Stimulated activated CD4-positive, alpha-beta T cell treated with anti-CD3 and anti-CD28 coated beads, Interleukin-15, amount 100 ng/mL, for 1 hour (primary cell): ENCODE data around the gene SMIM27.
"Not testable (repeated sequence)": the region's sequence is repeated elsewhere in the genome, so short reads cannot be mapped to it uniquely, and the experiment has no call there.

Experiments
- DNase-seq, 2 donors: peaks; one replicate each; pipeline ENCODE4 v3.0.0-alpha.2; 2020; ENCODE audit warnings: low read depth in 1 of 2, low spot score in 1 of 2

Gene SMIM27

DNA sequence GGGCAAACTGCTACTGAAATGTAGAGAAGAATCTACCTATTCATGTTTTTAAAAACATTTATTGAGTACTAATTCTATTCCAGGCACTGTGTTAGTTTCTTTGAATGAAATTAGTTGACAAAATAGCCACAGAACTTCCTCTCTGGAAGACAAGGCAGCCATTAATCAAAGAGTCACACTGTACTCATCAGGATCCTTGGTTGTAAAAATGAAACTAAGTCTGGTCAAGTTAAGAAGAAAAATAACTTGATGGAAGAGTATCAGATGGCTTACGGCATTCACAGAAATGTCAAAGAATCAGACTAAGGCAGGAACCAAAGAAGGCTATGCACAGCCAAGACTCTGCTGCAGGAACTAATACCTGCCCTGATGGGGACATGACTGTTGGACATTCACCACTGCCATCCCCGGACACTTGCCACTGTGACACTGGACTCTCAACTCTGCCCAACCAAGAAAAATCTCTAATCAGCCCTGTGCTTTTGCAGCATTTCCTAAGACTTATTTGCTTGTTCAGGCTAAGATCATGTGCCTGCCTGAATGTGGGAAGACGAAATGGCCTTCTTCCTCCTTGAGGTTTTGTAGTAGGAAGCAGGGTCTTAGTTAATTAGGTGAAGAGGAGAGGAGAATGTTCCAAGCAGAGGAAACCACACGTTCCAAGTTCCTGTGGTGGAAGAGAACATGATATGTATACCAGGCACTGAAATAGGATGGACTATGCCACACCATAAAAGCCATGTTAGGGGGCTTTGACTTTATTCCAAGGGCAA is 44.2 kb downstream of the SMIM27 start:
- no peak for DNase-seq

DNA sequence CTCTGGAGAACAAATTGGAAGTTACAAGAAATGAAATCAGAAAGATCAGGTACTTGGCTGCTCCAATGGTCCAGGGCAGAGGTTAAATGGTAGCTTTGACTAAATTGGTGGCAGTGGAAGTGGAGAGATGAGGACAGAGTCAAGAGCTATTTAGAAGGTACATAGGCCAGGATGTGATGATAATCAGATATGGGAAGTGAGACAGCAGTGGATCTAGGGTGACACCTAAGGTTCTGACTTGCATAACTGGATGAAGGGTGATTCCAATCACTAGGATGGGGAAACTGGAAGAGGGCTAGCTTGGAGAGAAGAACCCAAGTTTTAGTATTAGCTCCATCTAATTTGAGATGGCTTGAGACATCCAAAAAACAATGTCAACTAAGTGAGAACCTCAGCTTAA is 44.8 kb downstream of the SMIM27 start:
- DNase-seq: no peak

DNA sequence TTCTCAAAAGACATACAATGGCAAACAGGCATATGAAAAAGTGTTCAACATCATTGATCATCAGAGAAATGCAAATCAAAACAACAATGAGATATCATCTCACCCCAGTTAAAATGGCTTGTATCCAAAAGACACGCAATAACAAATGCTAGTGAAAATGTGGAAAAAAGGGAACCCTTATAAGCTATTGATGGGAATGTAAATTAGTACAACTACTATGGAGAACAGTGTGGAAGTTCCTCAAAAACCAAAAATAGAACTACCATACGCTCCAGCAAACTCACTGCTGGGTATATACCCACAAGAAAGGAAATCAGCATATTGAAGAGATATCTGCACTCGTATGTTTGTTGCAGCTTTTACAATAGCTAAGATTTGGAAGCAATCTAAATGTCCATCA is 46.9 kb downstream of the SMIM27 start:
- not testable (repeated sequence) for DNase-seq
